NCI-H1436 (cell line): ENCODE measurements around the gene KREMEN2.
A peak's percentile ranks its signal among the peaks of the same experiment; 100 is the strongest.

ENCODE experiments used
- DNase-seq: peaks from one replicate; lab custom pipeline; 2025; lab: John Stamatoyannopoulos, UW

Gene KREMEN2

GRCh38 chr16:3004781-3005284 lies 40.8 kb downstream of the KREMEN2 start:
- DNase-seq, result no peak

- DNase-seq, result no peak
These were observed 43.2 kb downstream of the KREMEN2 start for GRCh38 chr16:3007059-3007956.

GRCh38 chr16:3007957-3008689 lies 44.0 kb downstream of the KREMEN2 start:
- DNase-seq, result no peak

GRCh38 chr16:3008690-3009037 lies 44.6 kb downstream of the KREMEN2 start:
- DNase-seq, result no peak

- DNase-seq, result peak; percentile 17
These were observed 45.7 kb downstream of the KREMEN2 start for GRCh38 chr16:3009568-3010390.

GRCh38 chr16:3010510-3010909 lies 46.4 kb downstream of the KREMEN2 start:
- DNase-seq, result no peak

- DNase-seq, result peak; percentile 91
These were observed 48.2 kb downstream of the KREMEN2 start for GRCh38 chr16:3012246-3012645.

GRCh38 chr16:3012828-3013420 lies 48.8 kb downstream of the KREMEN2 start, which contains the start of gene CLDN9:
Gene CLDN9 (plus strand): TSS chr16:3012923. CDS start chr16:3013363, 440 bp downstream.
- peak; percentile 84 for DNase-seq

- no peak for DNase-seq
These were observed 49.4 kb downstream of the KREMEN2 start for GRCh38 chr16:3013491-3013951.

- no peak for DNase-seq
These were observed 50.1 kb downstream of the KREMEN2 start for GRCh38 chr16:3013998-3014690.

GRCh38 chr16:3014971-3015370 lies 50.9 kb downstream of the KREMEN2 start:
- DNase-seq, result no peak

- DNase-seq, result no peak
These were observed 51.9 kb downstream of the KREMEN2 start for GRCh38 chr16:3015865-3016521.

GRCh38 chr16:3017344-3017743 lies 53.3 kb downstream of the KREMEN2 start:
- no peak for DNase-seq
